ENCODE results near the gene TRIM34. TPM values are rescaled to one million over a fixed set of nuclear protein-coding genes. Genes with fewer than 3 reads are reported as not detected.
A peak's percentile ranks its signal among the peaks of the same experiment; 100 is the strongest.
"Not testable (repeated sequence)": the region's sequence is repeated elsewhere in the genome, so short reads cannot be mapped to it uniquely, and the experiment has no call there.

TRIM34 gene
- total RNA-seq, 2 experiments from 2014 or later = 10.4 to 11.8 TPM

DNA sequence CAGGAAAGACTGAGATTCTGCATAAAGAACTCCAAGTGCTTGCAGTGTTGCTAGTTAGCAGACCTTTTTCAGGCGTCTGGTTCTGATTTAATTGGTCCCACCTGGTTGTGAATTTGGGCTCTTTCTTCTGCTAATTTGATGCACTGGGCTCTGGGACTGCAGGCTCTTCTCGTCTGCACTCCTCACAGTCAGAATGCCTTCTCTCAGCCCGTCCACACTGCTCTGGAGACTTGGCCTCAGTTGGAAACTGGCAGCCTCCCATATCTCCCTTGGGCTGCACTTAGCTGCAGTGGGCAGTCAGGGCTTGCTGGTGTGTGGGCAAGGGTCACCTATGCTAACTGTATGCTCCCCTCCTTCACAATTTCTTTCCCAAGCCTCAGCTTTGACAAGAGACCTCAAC, 26.8 kb upstream of the TRIM34 start:
- Mint-ChIP-seq H3K27me3 (peaks cover 15% of the 10 kb centered on the region), H3K36me3 (ENCODE audit: low read depth) (no peaks in the 10 kb centered on the region), H3K4me3 (no peak overlapping the region), H3K4me1 (peaks cover 6% of the 10 kb centered on the region), H3K27ac (no peak overlapping the region), H3K9me3 (ENCODE audit: low read depth) (no peaks in the 10 kb centered on the region)
- ATAC-seq = no peak
- ChIA-PET POLR2A (no interaction called here), CTCF (interaction anchor here (0.6 to 1.6 kb wide), 4 partner anchors 11 to 92 kb away, joined by 3 read pairs; no protein-coding TSS in a partner anchor)
- no peak for DNase-seq
- intact Hi-C loops (cut with DNase I, micrococcal nuclease) = no loop called here

DNA sequence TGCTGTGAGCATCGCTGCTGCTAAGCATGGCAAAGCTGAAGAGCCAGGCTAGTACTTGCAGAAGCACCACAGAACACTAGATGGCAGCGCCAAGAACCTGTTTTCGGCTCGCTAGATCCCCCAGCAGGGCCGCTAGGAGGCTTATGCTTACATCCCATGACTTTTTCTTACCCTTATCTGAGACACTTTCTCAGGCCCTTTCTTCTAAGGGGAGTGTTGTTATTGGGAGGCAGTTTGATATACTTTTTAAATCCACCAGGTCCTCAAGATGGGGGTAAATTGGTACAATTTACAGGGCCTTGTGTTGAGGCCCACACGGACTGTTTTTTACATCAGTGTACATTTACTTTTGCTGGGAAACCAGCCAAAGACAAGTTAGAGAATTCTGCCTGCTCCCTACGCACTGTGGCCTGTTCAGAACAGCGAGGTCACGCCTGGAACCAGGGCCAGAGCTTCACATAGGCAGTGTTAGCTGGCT, 24.4 kb upstream of the TRIM34 start:
- Mint-ChIP-seq H3K27ac (no peak overlapping the region), H3K9me3 (ENCODE audit: low read depth) (no peaks in the 10 kb centered on the region), H3K4me1 (peaks cover 6% of the 10 kb centered on the region), H3K4me3 (no peak overlapping the region), H3K36me3 (ENCODE audit: low read depth) (no peaks in the 10 kb centered on the region), H3K27me3 (peaks cover 15% of the 10 kb centered on the region)
- peak; percentile 78 for DNase-seq
- ChIA-PET POLR2A (no interaction called here), CTCF (interaction anchor here (0.6 to 2.2 kb wide), 8 partner anchors 8 to 290 kb away, joined by 3 to 8 read pairs (median 4); no protein-coding TSS in a partner anchor)
- ATAC-seq = peak; percentile 93
- intact Hi-C loops (cut with DNase I, micrococcal nuclease) = loop anchor here (1.0 to 2.0 kb wide), 3 partner anchors 112 to 290 kb away; partner anchors contain the start of gene OR52N2 (in 2 of the 2)

DNA sequence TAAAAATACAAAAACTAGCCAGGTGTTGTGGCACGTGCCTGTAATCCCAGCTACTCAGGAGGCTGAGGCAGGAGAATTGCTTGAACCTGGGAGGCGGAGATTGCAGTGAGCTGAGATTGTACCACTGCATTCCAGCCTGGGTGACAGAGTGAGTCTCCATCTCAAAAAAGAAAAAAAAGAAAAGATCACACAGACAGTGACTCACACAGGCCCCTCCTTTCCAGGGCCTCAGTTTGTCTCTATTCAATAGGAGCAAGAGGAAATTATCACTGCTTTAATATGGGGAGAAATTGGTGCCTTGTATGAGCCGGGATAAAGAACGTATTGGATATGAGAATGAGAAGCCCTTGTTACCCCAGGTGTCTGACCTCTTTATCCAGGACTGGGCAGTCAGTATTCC, 22.0 kb upstream of the TRIM34 start:
- H3K36me3 Mint-ChIP-seq (ENCODE audit: low read depth); H3K4me1 Mint-ChIP-seq; H3K4me3 Mint-ChIP-seq; intact Hi-C loops (cut with DNase I, micrococcal nuclease); ATAC-seq; H3K27me3 Mint-ChIP-seq; DNase-seq; H3K9me3 Mint-ChIP-seq (ENCODE audit: low read depth); H3K27ac Mint-ChIP-seq: not testable (repeated sequence)
- CTCF ChIA-PET = interaction anchor here (0.6 kb wide), 1 partner anchor 125 kb away, joined by 3 read pairs; no protein-coding TSS in a partner anchor
- POLR2A ChIA-PET = interaction anchor here (0.7 kb wide), 1 partner anchor 82 kb away, joined by 4 read pairs; no protein-coding TSS in a partner anchor

DNA sequence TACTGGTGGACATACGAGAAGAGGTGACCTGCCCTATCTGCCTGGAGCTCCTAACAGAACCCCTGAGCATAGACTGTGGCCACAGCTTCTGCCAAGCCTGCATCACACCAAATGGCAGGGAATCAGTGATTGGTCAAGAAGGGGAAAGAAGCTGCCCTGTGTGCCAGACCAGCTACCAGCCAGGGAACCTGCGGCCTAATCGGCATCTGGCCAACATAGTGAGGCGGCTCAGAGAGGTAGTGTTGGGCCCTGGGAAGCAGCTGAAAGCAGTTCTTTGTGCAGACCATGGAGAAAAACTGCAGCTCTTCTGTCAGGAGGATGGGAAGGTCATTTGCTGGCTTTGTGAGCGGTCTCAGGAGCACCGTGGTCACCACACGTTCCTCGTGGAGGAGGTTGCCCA, 21.5 kb upstream of the TRIM34 start:
- DNase-seq = no peak
- Mint-ChIP-seq H3K4me1 (no peaks in the 10 kb centered on the region), H3K4me3 (no peak overlapping the region), H3K27me3 (peaks cover 5% of the 10 kb centered on the region), H3K36me3 (ENCODE audit: low read depth) (no peaks in the 10 kb centered on the region), H3K27ac (no peak overlapping the region), H3K9me3 (ENCODE audit: low read depth) (no peaks in the 10 kb centered on the region)
- intact Hi-C loops (cut with DNase I, micrococcal nuclease) = no loop called here
- POLR2A ChIA-PET = no interaction called here
- no peak for ATAC-seq
- CTCF ChIA-PET = interaction anchor here (0.6 to 1.7 kb wide), 2 partner anchors 126 to 207 kb away, joined by 3 to 4 read pairs; no protein-coding TSS in a partner anchor

DNA sequence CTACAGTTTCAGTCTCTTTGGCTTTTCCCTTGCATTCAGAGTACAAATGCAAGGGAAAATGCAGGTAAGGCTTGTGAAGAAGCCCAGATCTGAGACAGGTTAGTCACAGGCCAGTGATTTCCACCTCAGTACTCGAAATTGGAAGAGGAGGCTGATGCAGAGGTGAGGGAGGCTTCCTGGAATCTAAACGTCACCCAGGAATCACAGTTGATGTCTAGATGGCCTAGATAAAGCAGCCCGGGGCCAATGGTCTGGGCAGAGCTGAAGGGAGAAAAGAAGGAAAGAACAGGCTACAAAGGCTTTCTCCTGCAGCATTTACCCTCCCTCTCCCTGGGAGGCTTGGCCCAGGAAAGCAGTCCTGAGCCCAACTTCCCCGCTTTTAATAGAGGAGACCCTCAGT, 19.9 kb upstream of the TRIM34 start:
- Mint-ChIP-seq H3K36me3 (ENCODE audit: low read depth) (no peaks in the 10 kb centered on the region), H3K27me3 (no peaks in the 10 kb centered on the region), H3K4me3 (no peak overlapping the region), H3K27ac (no peak overlapping the region), H3K9me3 (ENCODE audit: low read depth) (no peaks in the 10 kb centered on the region), H3K4me1 (no peaks in the 10 kb centered on the region)
- ChIA-PET POLR2A (no interaction called here), CTCF (interaction anchor here (1.7 kb wide), 1 partner anchor 205 kb away, joined by 4 read pairs; no protein-coding TSS in a partner anchor)
- DNase-seq = no peak
- intact Hi-C loops (cut with DNase I, micrococcal nuclease) = no loop called here
- ATAC-seq = no peak

DNA sequence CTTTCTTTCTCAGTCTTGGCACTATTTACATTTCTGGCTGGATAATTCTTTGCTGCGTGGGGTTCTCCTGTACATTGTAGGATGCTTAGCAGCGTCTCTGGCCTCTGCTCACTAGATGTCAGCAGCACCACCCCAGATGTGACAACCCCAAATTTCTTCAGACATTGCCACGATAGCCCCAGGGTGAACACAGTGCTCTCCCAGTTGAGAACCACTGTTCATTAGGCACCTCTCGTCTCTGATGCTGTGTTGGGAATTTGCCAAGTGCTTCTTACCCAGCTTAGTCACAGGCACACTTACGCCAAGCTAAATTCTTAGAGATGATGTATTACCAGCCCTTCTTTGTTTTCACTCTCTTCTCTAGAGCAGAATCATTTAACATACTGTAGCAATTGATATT, 19.0 kb upstream of the TRIM34 start:
- ChIA-PET POLR2A (interaction anchor here (0.6 kb wide), 2 partner anchors 91 to 997 kb away, joined by 3 read pairs; no protein-coding TSS in a partner anchor), CTCF (interaction anchor here (0.6 kb wide), 1 partner anchor 1489 kb away, joined by 3 read pairs; no protein-coding TSS in a partner anchor)
- Mint-ChIP-seq H3K36me3 (ENCODE audit: low read depth) (no peaks in the 10 kb centered on the region), H3K27ac (no peak overlapping the region), H3K27me3 (no peaks in the 10 kb centered on the region), H3K9me3 (ENCODE audit: low read depth) (no peaks in the 10 kb centered on the region), H3K4me1 (peaks cover 4% of the 10 kb centered on the region), H3K4me3 (no peak overlapping the region)
- no peak for ATAC-seq
- DNase-seq = no peak
- intact Hi-C loops (cut with DNase I, micrococcal nuclease) = no loop called here

DNA sequence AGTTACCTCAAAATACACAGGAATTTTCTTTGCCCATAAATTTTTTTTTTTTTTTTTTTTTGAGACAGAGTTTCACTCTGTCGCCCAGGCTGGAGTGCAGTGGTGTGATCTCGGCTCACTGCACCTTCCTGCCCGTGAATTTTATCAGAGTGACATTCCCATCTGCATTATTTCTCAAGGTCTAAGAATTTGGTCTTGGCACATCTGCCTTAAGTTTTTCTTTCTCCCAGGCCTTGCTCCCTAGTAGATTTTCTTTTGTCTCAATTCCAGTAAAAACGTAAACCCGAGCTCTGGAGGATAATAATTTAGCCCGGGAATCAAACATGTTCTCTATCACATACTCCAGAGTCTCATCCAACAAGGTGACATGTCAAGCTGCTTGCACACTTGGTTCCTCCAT, 16.0 kb upstream of the TRIM34 start:
- H3K36me3 Mint-ChIP-seq (ENCODE audit: low read depth) = no peaks in the 10 kb centered on the region
- no peak for ATAC-seq

DNA sequence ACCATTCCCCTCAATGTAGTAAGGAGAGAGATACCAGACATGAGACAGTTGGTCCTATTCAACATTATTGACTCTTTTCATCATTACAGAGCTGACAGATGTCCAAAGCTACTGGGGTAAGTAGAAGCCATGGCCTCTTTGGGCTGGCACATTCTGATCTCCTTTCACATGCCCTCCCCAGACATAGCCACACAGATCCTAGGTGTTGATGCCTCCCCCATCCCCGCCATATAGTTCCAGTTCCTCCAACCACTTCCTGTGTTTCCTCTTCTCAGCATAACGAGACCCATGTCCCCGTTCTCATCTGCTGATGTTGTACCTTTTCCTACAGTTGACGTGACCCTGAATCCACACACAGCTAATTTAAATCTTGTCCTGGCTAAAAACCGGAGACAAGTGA, 14.4 kb upstream of the TRIM34 start:
- Mint-ChIP-seq H3K27me3 (no peaks in the 10 kb centered on the region), H3K36me3 (ENCODE audit: low read depth) (no peaks in the 10 kb centered on the region), H3K4me3 (no peak overlapping the region), H3K9me3 (ENCODE audit: low read depth) (no peaks in the 10 kb centered on the region), H3K27ac (peak overlapping the region; percentile 32), H3K4me1 (peaks cover 4% of the 10 kb centered on the region)
- CTCF ChIA-PET = interaction anchor here (0.8 to 1.0 kb wide), 3 partner anchors 10 to 640 kb away, joined by 3 read pairs; no protein-coding TSS in a partner anchor
- intact Hi-C loops (cut with DNase I, micrococcal nuclease) = no loop called here
- DNase-seq = no peak
- POLR2A ChIA-PET = no interaction called here
- no peak for ATAC-seq

More for the DNA sequence above, 16.0 kb upstream of the TRIM34 start:
- DNase-seq = no peak
- no peak overlapping the region for H3K4me3 Mint-ChIP-seq
- H3K27me3 Mint-ChIP-seq = no peaks in the 10 kb centered on the region
- POLR2A ChIA-PET = no interaction called here
- no peaks in the 10 kb centered on the region for H3K9me3 Mint-ChIP-seq (ENCODE audit: low read depth)
- intact Hi-C loops (cut with DNase I, micrococcal nuclease) = no loop called here
- CTCF ChIA-PET = interaction anchor here (0.7 kb wide), 1 partner anchor 11 kb away, joined by 3 read pairs; no protein-coding TSS in a partner anchor
- H3K4me1 Mint-ChIP-seq = peaks cover 4% of the 10 kb centered on the region
- H3K27ac Mint-ChIP-seq = no peak overlapping the region

DNA sequence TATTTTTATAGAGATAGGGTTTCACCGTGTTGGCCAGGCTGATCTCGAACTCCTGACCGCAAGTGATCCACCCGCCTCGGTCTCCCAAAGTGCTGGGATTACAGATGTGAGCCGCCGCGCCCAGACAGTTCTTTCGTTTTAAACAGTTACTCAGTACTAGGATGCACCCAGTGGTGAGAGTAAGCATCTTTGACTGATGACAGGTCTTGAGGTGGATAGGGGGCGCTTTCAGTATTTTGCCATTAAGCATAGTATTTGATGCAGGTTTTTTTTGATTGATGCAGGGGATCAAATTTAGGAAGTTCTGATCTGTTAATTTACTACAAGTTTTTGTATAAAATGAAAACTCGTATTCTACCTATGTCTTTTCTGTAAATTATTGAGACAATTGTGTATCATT, 13.2 kb upstream of the TRIM34 start:
- ChIA-PET POLR2A (no interaction called here), CTCF (interaction anchor here (0.6 kb wide), 1 partner anchor 975 kb away, joined by 3 read pairs; the partner anchor contains the start of gene OR51D1)
- ATAC-seq = no peak

DNA sequence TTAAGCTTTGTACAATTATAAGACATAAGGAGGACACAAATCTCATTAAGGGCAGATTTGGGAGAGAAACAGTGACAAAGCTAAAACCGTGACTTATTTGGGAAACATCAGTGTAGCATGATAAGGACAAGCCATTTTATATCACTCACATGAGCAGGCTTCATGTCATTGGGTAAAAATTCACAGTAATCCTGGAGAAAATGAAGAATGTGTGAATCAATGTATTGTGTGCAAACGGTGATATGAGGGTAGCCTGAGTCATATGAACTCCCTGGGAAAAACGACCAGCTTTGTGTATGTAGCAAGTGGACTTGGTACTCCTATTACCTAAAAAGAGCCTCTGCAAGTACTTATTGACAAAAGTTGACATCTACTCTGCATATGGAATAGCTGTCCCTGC, 6.0 kb upstream of the TRIM34 start:
- intact Hi-C loops (cut with DNase I, micrococcal nuclease) = no loop called here
- ATAC-seq (no peak), DNase-seq (no peak)
- no peak overlapping the region for H3K27ac Mint-ChIP-seq
- POLR2A ChIA-PET = no interaction called here
- no peaks in the 10 kb centered on the region for H3K9me3 Mint-ChIP-seq (ENCODE audit: low read depth)
- H3K4me3 Mint-ChIP-seq = no peak overlapping the region
- H3K4me1 Mint-ChIP-seq = peaks cover 2% of the 10 kb centered on the region
- CTCF ChIA-PET = no interaction called here
- H3K27me3 Mint-ChIP-seq = no peaks in the 10 kb centered on the region
- peaks cover 2% of the 10 kb centered on the region for H3K36me3 Mint-ChIP-seq (ENCODE audit: low read depth)

More for the DNA sequence above, 13.2 kb upstream of the TRIM34 start:
- DNase-seq = no peak
- Mint-ChIP-seq H3K27me3 (no peaks in the 10 kb centered on the region), H3K4me1 (peaks cover 4% of the 10 kb centered on the region), H3K36me3 (ENCODE audit: low read depth) (no peaks in the 10 kb centered on the region), H3K9me3 (ENCODE audit: low read depth) (no peaks in the 10 kb centered on the region), H3K4me3 (no peak overlapping the region), H3K27ac (no peak overlapping the region)
- intact Hi-C loops (cut with DNase I, micrococcal nuclease) = no loop called here

DNA sequence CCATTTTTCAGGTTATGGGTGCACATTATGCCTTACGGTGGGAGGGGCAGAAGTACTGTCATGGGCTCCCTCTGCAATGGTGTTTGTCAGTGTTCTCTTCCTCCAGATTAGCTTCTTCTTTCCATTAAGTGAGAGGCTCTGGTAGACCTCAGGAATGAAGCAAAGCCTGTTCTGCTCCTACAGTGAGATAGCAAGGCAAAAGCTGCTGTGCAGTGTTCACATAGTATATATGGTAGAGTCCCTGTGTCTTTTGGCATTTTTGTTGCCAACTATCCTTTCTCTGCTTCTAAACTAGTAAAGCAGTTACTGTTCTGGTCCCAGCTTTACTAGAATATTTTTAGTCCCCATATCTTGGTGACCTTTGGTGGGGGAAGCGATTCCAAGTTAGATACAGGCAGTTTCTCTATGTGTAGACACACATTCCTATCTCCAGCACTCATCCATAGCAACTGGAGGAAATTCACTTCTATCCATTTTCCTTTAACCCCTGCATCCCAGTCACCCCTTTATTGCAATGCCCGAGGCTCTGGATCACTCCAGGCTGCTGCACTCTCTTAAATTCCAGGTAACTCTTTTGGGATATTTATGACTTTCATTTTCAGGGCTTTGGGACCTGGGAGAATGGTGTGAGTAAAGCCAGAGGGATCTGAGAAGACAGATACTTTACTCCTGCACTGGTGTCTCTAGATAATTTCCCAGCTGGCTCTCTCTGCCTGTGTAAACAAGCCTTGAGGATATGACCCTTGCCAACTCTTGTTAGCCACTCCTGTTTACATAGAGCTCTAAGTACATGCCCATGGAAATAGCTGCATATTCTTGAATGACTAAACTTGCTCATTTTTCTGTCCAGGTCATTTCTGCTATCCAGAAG, 3.9 kb upstream of the TRIM34 start:
- ATAC-seq (no peak), DNase-seq (no peak)
- POLR2A ChIA-PET = no interaction called here
- peaks cover 12% of the 10 kb centered on the region for H3K4me1 Mint-ChIP-seq
- CTCF ChIA-PET = interaction anchor here (1.6 kb wide), 1 partner anchor 64 kb away, joined by 4 read pairs; the partner anchor contains the start of gene TRIM5
- no peaks in the 10 kb centered on the region for H3K9me3 Mint-ChIP-seq (ENCODE audit: low read depth)
- no peaks in the 10 kb centered on the region for H3K27me3 Mint-ChIP-seq
- H3K36me3 Mint-ChIP-seq (ENCODE audit: low read depth) = peaks cover 4% of the 10 kb centered on the region
- intact Hi-C loops (cut with DNase I, micrococcal nuclease) = loop anchor here in 1 of 2 experiments (10.0 kb wide), 2 partner anchors 614 to 1016 kb away; partner anchors contain the start of genes CNGA4, FHIP1B and TRIM68
- H3K27ac Mint-ChIP-seq = no peak overlapping the region
- no peak overlapping the region for H3K4me3 Mint-ChIP-seq
